Measurements from ENCODE around the gene CFAP100.

GRCh38 chr3:126477061-126477380 lies 82.3 kb downstream of the CFAP100 start:
- no peak for TF ChIP-seq POLR2AphosphoS5 (IDR thresholded peaks at IDR 0.05; ENCODE audit: low read depth, low read length)
- TF ChIP-seq TAF1 (IDR thresholded peaks at IDR 0.05; ENCODE audit: borderline replicate concordance, low read depth, low read length): no peak

Measured in GM12892 (cell line).